ENCODE measurements around the gene ZFYVE9.
"Not testable (repeated sequence)": the region's sequence is repeated elsewhere in the genome, so short reads cannot be mapped to it uniquely, and the experiment has no call there.

The ZFYVE9 gene

DNA sequence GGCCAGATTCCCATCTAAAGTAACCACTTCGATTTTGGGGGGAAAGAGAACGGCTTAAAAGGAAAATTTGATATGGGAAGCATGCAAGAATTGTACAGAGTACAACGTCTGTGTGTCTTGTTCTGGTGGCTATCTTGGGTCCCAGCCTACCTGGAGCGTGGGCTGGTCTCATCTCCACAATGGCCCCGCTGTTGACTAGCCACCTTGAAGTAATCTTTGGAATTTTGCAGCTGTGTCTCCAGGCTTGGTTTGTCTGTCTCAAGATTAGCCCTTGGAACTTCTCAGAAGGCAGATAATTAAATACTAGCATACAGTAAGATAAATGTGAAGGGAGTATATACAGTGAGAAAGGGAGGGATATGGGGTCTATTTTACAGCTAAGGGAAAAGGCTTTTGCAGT lies 225.4 kb downstream of the ZFYVE9 start:
- DNase-seq (ENCODE audit: low read depth, low spot score): no peak

GRCh38 chr1:52368383-52369172 lies 226.7 kb downstream of the ZFYVE9 start:
- DNase-seq (ENCODE audit: low read depth, low spot score): no peak

DNA sequence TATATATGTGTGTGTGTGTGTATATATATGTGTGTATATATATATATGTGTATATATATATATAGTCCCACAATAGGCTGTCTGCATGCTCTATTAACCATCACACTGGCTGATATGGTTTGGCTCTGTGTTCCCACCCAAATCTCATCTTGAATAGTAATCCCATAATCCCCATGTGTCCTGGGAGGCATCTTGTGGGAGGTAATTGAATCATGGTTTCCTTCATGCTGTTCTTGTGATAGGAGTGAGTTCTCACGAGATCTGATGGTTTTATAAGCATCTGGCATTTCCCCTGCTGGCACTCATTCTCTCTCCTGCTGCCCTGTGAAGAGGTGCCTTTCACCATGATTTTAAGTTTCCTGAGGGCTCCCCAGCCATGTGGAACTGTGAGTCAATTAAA lies 228.0 kb downstream of the ZFYVE9 start:
- DNase-seq (ENCODE audit: low read depth, low spot score): not testable (repeated sequence)

DNA sequence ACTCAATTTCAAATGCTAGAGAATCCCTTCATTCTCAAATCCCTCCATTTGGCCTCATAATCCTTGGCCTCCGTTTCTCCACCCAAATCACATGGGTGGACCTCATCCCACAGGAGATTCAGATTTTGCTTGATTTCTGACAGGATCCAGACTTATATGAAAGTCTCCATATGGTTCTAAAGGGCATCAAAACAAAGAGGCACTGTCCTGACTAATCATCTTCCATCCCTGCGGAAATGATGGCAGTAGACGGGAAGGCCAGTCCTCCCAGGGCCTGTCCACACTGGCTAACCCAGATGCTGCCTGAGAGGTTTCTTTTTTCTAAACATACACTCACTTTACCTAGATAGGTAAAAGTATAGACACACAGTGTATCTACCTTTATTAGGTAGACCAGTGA lies 243.5 kb downstream of the ZFYVE9 start:
- no peak for DNase-seq (ENCODE audit: low read depth, low spot score)

GRCh38 chr1:52386458-52386857 lies 244.6 kb downstream of the ZFYVE9 start:
- DNase-seq (ENCODE audit: low read depth, low spot score): no peak

- no peak for DNase-seq (ENCODE audit: low read depth, low spot score)
These were observed 251.3 kb downstream of the ZFYVE9 start for GRCh38 chr1:52393174-52393573.
